ENCODE data around the gene ESPNL.

- TF ChIP-seq, protein P1, sequence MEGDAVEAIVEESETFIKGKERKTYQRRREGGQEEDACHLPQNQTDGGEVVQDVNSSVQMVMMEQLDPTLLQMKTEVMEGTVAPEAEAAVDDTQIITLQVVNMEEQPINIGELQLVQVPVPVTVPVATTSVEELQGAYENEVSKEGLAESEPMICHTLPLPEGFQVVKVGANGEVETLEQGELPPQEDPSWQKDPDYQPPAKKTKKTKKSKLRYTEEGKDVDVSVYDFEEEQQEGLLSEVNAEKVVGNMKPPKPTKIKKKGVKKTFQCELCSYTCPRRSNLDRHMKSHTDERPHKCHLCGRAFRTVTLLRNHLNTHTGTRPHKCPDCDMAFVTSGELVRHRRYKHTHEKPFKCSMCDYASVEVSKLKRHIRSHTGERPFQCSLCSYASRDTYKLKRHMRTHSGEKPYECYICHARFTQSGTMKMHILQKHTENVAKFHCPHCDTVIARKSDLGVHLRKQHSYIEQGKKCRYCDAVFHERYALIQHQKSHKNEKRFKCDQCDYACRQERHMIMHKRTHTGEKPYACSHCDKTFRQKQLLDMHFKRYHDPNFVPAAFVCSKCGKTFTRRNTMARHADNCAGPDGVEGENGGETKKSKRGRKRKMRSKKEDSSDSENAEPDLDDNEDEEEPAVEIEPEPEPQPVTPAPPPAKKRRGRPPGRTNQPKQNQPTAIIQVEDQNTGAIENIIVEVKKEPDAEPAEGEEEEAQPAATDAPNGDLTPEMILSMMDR (IDR thresholded peaks at IDR 0.05) = no peak
- no peak for TF ChIP-seq POLR2AphosphoS5 (IDR thresholded peaks at IDR 0.05; ENCODE audit: low read depth, low read length)
- TF ChIP-seq, protein P2, sequence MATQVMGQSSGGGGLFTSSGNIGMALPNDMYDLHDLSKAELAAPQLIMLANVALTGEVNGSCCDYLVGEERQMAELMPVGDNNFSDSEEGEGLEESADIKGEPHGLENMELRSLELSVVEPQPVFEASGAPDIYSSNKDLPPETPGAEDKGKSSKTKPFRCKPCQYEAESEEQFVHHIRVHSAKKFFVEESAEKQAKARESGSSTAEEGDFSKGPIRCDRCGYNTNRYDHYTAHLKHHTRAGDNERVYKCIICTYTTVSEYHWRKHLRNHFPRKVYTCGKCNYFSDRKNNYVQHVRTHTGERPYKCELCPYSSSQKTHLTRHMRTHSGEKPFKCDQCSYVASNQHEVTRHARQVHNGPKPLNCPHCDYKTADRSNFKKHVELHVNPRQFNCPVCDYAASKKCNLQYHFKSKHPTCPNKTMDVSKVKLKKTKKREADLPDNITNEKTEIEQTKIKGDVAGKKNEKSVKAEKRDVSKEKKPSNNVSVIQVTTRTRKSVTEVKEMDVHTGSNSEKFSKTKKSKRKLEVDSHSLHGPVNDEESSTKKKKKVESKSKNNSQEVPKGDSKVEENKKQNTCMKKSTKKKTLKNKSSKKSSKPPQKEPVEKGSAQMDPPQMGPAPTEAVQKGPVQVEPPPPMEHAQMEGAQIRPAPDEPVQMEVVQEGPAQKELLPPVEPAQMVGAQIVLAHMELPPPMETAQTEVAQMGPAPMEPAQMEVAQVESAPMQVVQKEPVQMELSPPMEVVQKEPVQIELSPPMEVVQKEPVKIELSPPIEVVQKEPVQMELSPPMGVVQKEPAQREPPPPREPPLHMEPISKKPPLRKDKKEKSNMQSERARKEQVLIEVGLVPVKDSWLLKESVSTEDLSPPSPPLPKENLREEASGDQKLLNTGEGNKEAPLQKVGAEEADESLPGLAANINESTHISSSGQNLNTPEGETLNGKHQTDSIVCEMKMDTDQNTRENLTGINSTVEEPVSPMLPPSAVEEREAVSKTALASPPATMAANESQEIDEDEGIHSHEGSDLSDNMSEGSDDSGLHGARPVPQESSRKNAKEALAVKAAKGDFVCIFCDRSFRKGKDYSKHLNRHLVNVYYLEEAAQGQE (IDR thresholded peaks at IDR 0.05; ENCODE audit: insufficient read depth in 1 of 2, low read depth in 2 of 2, low read length in 1 of 2) = no peak
- no peak for TF ChIP-seq SIN3A (IDR thresholded peaks at IDR 0.05; ENCODE audit: borderline replicate concordance, insufficient read depth, low read depth, low read length)
These were observed 1.0 kb upstream of the ESPNL start for GRCh38 chr2:238098901-238099713.

Measured in Panc1 (cell line).